Activated gamma-delta T cell treated with Interleukin-2 at 50 U/mL for 16 hours (primary cell): ENCODE data around the gene TIAM1.

Experiments used
- DNase-seq: peaks from one replicate; pipeline ENCODE4 v3.0.0-alpha.2; 2020

The TIAM1 gene

GRCh38 chr21:31119199-31119598 is 224.9 kb downstream of the TIAM1 start:
- no peak for DNase-seq

GRCh38 chr21:31117128-31117916 is 226.7 kb downstream of the TIAM1 start:
- no peak for DNase-seq

- no peak for DNase-seq
Observed at GRCh38 chr21:31115249-31115648, 228.8 kb downstream of the TIAM1 start.

GRCh38 chr21:31111093-31111492 is 233.0 kb downstream of the TIAM1 start:
- DNase-seq, result no peak

GRCh38 chr21:31110430-31110829 is 233.6 kb downstream of the TIAM1 start:
- DNase-seq, result no peak

- DNase-seq, result no peak
Observed at GRCh38 chr21:31107871-31108270, 236.2 kb downstream of the TIAM1 start.

GRCh38 chr21:31107176-31107785 is 236.8 kb downstream of the TIAM1 start:
- DNase-seq, result no peak

GRCh38 chr21:31103571-31104265 is 240.3 kb downstream of the TIAM1 start:
- no peak for DNase-seq

GRCh38 chr21:31103163-31103562 is 240.9 kb downstream of the TIAM1 start:
- no peak for DNase-seq

- no peak for DNase-seq
Observed at GRCh38 chr21:31099122-31099521, 244.9 kb downstream of the TIAM1 start.

GRCh38 chr21:31098576-31099005 is 245.5 kb downstream of the TIAM1 start:
- peak; percentile 74 for DNase-seq

- DNase-seq, result no peak
Observed at GRCh38 chr21:31092832-31093625, 251.0 kb downstream of the TIAM1 start.

- DNase-seq, result no peak
Observed at GRCh38 chr21:31090376-31090775, 253.7 kb downstream of the TIAM1 start.

GRCh38 chr21:31088474-31088751 is 255.6 kb downstream of the TIAM1 start:
- DNase-seq, result no peak

GRCh38 chr21:31087639-31088473 is 256.2 kb downstream of the TIAM1 start:
- DNase-seq, result no peak

GRCh38 chr21:31084689-31085088 is 259.4 kb downstream of the TIAM1 start:
- no peak for DNase-seq

- no peak for DNase-seq
Observed at GRCh38 chr21:31078796-31079195, 265.3 kb downstream of the TIAM1 start.

- DNase-seq, result no peak
Observed at GRCh38 chr21:31078216-31078615, 265.8 kb downstream of the TIAM1 start.

GRCh38 chr21:31075848-31076247 is 268.2 kb downstream of the TIAM1 start:
- DNase-seq, result no peak

- DNase-seq, result no peak
Observed at GRCh38 chr21:31072533-31072932, 271.5 kb downstream of the TIAM1 start.
